Measurements from ENCODE around the gene MLLT11. TPM values are rescaled to one million over a fixed set of nuclear protein-coding genes. Genes with fewer than 3 reads are reported as not detected.

MLLT11 gene
- polyA plus RNA-seq, 3 donors = 0.38 to 0.93 (median 0.40) TPM

DNA sequence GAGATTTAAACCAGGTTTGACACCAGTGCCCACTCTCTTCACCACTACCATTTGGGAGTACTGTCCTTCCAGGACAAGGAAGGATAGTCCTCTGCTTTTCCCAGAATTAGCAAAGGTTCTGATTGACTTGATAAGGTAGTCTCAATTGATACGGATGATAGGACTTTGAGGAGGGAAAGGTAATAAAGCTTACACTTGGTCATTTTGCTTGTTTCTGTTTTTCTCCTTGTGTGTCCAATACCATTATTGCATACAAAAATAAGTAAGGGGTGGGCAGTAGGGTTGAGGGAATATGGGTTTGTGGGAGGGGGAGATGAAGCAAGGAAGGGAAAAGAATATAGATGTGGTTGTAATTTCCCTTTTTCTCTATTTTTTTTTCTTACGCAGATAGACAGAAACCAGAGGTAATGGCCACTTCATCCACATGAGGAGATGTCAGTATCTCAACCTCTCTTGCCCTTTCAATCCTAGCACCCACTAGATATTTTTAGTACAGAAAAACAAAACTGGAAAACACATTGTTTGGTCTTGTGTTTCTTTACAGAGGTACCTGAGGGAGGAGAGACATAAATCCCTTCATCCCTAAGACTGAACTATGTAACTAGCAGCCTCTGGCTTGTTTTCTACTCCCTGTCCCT, 10.0 kb upstream of the MLLT11 start:
- H3K4me1 Mint-ChIP-seq = peaks cover 56% of the 10 kb centered on the region
- H3K4me3 ChIP-seq (replicated peaks in 1 of 3; ENCODE audit: low read depth in 2 of 3, low read length in 3 of 3) = no peak overlapping the region
- no peak overlapping the region for H3K4me3 Mint-ChIP-seq
- H3K4me1 ChIP-seq (ENCODE audit: control insufficient read depth in 1 of 2, insufficient read depth in 2 of 2, low read length in 2 of 2) = peaks cover 29 to 43% of the 10 kb centered on the region in 2 donors
- no peaks in the 10 kb centered on the region for H3K9me3 ChIP-seq (replicated peaks in 1 of 2; ENCODE audit: control insufficient read depth in 1 of 2, insufficient read depth in 1 of 2, low read length in 2 of 2)
- peaks cover 0 to 32% (median 27%) of the 10 kb centered on the region in 3 donors for H3K27me3 Mint-ChIP-seq (ENCODE audit: low read depth in 3 of 3)
- TF ChIP-seq, protein P1, sequence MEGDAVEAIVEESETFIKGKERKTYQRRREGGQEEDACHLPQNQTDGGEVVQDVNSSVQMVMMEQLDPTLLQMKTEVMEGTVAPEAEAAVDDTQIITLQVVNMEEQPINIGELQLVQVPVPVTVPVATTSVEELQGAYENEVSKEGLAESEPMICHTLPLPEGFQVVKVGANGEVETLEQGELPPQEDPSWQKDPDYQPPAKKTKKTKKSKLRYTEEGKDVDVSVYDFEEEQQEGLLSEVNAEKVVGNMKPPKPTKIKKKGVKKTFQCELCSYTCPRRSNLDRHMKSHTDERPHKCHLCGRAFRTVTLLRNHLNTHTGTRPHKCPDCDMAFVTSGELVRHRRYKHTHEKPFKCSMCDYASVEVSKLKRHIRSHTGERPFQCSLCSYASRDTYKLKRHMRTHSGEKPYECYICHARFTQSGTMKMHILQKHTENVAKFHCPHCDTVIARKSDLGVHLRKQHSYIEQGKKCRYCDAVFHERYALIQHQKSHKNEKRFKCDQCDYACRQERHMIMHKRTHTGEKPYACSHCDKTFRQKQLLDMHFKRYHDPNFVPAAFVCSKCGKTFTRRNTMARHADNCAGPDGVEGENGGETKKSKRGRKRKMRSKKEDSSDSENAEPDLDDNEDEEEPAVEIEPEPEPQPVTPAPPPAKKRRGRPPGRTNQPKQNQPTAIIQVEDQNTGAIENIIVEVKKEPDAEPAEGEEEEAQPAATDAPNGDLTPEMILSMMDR (IDR thresholded peaks at IDR 0.05) = no peak
- peaks cover 0 to 7% (median 0%) of the 10 kb centered on the region in 7 donors for H3K9me3 Mint-ChIP-seq
- H3K4me2 ChIP-seq (replicated peaks; ENCODE audit: extremely low read depth, low read length, poor library complexity, severe bottlenecking) = no peak overlapping the region
- no CpG with 5 or more reads among the region's 2 CpGs for WGBS (ENCODE audit: insufficient coverage)
- no peak overlapping the region for H2AFZ ChIP-seq (ENCODE audit: insufficient read depth, low read depth, low read length, poor library complexity, severe bottlenecking)
- no peak overlapping the region for H3K9ac ChIP-seq (ENCODE audit: insufficient read depth, low read length, poor library complexity, severe bottlenecking)
- H3K27me3 ChIP-seq (ENCODE audit: control insufficient read depth in 2 of 2, insufficient read depth in 2 of 2, low read length in 2 of 2) = peaks cover 3 to 20% of the 10 kb centered on the region in 2 donors
- peak overlapping the region in 1 of 7 donors; percentile 25 for H3K27ac Mint-ChIP-seq
- no peak for DNase-seq
- intact Hi-C loops (cut with micrococcal nuclease) = no loop called here
- peaks cover 14% of the 10 kb centered on the region for H3K79me2 ChIP-seq (ENCODE audit: insufficient read depth, low read length)
- H3K36me3 Mint-ChIP-seq = peaks cover 50 to 53% of the 10 kb centered on the region in 2 donors
- peaks cover 44 to 45% of the 10 kb centered on the region in 2 donors for H3K36me3 ChIP-seq (replicated peaks in 1 of 2; ENCODE audit: control insufficient read depth in 1 of 2, insufficient read depth in 2 of 2, low read length in 2 of 2)
- no peak overlapping the region for H3K27ac ChIP-seq (ENCODE audit: low read depth in 1 of 2, low read length in 2 of 2)
- peaks cover 65% of the 10 kb centered on the region for H4K20me1 ChIP-seq (ENCODE audit: insufficient read depth, low read length)

DNA sequence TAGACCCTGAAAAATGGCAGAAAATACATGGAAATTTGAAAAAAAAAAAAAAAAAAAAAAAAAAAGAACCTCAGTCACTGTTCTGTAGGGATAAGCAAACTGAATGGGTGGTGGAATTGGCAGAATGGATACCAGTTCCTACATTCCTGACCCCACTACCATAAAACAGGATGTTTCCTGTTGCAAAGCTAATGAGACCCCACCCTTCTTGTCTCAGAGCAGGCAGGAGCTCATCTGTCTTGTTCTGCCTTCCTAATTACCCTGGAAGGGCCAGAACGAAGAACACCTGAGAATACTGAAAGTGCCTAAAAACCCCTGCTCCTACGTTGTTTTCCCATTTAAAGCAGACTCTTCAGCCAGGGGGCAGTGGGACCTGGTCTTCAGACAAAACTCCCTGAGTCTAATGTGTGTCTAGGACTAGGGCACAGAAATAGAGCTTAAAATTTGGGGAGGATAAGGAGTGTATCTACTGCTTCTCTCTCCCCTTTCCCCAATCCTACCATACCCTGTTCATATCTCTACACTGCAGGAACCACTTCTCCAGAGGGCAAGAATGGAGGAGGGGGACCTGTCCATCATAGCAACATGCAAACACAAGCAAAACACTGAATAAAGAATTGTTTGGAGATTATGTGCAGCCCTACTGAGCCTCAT, 8.7 kb upstream of the MLLT11 start:
- Histone ChIP-seq H3K9me3 (replicated peaks in 1 of 2; ENCODE audit: control insufficient read depth in 1 of 2, insufficient read depth in 1 of 2, low read length in 2 of 2) (no peaks in the 10 kb centered on the region), H3K4me3 (replicated peaks in 1 of 3; ENCODE audit: low read depth in 2 of 3, low read length in 3 of 3) (no peak overlapping the region), H3K36me3 (replicated peaks in 1 of 2; ENCODE audit: control insufficient read depth in 1 of 2, insufficient read depth in 2 of 2, low read length in 2 of 2) (peaks cover 54 to 55% of the 10 kb centered on the region in 2 donors), H3K4me1 (ENCODE audit: control insufficient read depth in 1 of 2, insufficient read depth in 2 of 2, low read length in 2 of 2) (peaks cover 33 to 47% of the 10 kb centered on the region in 2 donors), H2AFZ (ENCODE audit: insufficient read depth, low read depth, low read length, poor library complexity, severe bottlenecking) (no peak overlapping the region), H3K27ac (ENCODE audit: low read depth in 1 of 2, low read length in 2 of 2) (no peak overlapping the region), H3K79me2 (ENCODE audit: insufficient read depth, low read length) (peaks cover 27% of the 10 kb centered on the region), H3K4me2 (replicated peaks; ENCODE audit: extremely low read depth, low read length, poor library complexity, severe bottlenecking) (no peak overlapping the region), H4K20me1 (ENCODE audit: insufficient read depth, low read length) (peaks cover 78% of the 10 kb centered on the region), H3K27me3 (ENCODE audit: control insufficient read depth in 2 of 2, insufficient read depth in 2 of 2, low read length in 2 of 2) (peaks cover 3 to 20% of the 10 kb centered on the region in 2 donors), H3K9ac (ENCODE audit: insufficient read depth, low read length, poor library complexity, severe bottlenecking) (no peak overlapping the region)
- TF ChIP-seq, protein P1 (IDR thresholded peaks at IDR 0.05) = no peak
- Mint-ChIP-seq H3K36me3 (peaks cover 58 to 65% of the 10 kb centered on the region in 2 donors), H3K27me3 (ENCODE audit: low read depth in 3 of 3) (peaks cover 0 to 27% (median 24%) of the 10 kb centered on the region in 3 donors), H3K4me3 (no peak overlapping the region), H3K4me1 (peaks cover 59% of the 10 kb centered on the region), H3K9me3 (peaks cover 0 to 7% (median 0%) of the 10 kb centered on the region in 7 donors), H3K27ac (peak overlapping the region in 3 of 7 donors; percentile 5 to 61 (median 43))
- intact Hi-C loops (cut with micrococcal nuclease) = no loop called here
- no peak for DNase-seq
- 100% methylated on average over 1 of the region's 2 CpGs for WGBS (ENCODE audit: insufficient coverage)

Measured in CD14-positive monocyte (primary cell).